HG03175 (cell line): Measurements from ENCODE around the gene SPOP.
"Not testable (repeated sequence)": the region's sequence is repeated elsewhere in the genome, so short reads cannot be mapped to it uniquely, and the experiment has no call there.

Experiments used
- ATAC-seq: cut with Tn5 transposase; IDR thresholded peaks from one replicate; pipeline ENCODE4 v1.9.1; 2021; ENCODE audit warnings: mild to moderate bottlenecking, moderate library complexity; ENCODE audit not compliant: unreplicated experiment

SPOP gene

DNA sequence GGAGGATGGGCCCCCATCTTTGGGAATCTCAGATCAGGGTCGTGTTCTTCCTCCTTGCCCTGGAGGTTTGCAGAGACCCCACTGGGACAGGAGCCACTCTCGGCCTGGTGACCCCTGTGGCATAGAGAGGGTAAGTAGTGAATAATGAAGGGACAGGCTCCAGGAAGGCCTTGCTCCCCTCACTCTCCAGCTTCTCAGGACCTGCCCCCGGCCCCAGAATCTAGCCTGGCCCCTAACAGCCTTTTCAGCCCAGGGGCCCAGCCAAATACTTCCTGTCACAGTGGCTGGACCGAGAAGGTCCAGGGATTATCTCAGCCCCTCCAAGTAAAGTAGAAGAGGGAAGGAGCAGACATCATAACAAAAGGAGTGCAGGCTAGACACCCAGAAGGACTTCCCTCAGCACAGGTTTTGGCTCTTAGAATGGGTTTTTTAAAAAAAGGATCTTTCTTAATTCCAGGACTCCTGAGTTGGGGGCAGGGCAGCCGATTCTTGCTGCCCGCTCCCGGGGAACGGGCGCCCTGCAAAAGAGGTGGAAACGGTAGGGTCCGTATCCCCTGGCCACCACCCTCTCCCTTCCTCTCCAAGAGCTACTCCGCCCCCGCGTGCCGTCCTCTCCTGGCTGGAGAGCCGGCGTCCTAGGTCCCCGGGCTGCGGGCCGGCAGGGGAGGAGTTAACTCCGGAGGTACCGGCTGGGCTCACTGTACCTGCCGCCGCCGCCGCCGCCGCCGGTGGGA is 102.8 kb downstream of the SPOP start:
- ATAC-seq: no peak

DNA sequence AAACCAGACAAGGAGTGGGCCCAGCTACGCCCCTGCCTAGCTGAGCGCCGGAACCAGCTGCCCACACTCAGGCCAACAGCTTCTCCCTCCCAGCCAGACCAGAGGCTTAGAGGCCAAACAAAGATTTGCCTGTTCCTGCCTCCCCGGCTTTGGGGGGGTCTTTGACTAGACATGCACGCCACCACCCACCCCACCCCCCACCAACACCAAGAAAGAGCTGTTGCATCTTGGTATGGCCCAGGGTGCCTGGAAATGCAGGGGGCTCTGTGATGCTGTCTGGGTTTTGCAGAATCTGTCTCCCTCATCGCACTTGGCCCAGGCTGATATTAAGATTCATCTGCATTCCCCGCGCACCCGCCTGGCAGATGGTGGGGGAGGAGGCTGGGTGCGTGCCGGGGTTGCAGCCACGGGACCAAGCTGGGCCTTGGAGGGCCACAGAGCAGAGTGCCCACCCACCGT is 103.5 kb downstream of the SPOP start:
- ATAC-seq: no peak

DNA sequence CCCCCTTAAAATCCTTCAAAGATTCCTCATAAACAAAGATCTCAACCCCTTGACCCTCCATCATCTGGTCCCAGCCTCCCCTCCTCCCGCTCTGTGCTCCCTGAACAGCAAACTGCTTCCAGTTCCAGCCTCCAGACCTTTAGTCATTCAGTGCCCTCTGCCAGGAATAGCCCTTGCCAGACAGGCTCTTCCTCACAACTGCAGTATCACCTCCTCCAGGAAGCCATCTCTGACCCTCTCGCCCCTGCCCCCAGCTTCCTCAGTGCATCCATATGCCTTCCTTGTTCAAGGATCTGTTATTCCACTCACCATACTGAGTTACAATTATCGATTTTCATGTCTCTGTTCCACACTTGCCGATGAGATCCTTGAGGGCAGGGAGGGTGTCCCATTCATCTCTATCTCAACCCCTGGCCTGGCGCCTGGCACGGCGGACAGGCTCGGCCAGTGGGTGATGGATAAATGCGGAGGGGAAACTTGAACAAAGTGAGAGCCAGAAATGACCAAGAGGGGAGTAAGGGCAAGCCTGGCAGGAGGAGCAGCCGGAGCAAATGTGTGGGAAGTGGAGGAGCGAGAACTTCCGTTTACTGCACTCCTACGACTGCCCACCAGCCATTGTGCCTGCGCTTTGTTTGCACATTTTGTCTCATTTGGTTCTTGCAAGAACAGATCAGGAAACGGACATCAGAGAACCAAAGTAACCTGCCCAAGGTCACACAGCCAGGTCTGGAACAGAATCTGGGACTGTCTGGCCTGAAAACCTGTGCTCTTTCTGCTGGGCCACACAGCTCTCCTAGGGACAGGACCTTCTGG is 104.2 kb downstream of the SPOP start:
- ATAC-seq: no peak

DNA sequence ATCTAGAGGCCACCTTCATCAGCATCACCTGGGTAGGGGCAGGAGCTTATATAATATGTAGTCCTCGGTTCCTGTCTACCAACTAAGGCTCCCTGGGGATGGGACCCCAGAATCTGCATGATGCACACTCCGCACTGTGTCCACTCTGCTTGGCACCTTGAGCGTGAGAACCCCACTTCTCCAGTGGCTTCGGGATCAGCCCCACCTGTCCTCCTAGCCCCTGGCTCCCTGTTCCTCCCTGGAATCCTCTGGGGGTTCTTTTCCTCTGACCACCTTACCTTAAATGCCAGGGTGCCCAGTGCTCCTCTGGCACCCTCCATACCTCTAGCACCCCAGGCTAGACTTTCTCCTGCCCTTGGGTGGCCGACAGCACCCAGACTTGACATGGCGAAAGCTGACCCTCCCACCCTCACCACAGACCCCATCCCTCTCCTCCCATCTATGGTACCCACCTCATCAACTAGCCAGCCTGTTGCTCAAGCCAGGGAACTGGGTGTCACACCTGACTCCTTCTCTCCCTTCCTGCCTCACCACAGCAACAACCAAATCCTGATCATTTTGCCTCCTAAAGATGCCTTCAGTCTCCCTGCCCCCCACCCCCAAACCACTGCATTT is 105.0 kb downstream of the SPOP start:
- ATAC-seq: no peak

DNA sequence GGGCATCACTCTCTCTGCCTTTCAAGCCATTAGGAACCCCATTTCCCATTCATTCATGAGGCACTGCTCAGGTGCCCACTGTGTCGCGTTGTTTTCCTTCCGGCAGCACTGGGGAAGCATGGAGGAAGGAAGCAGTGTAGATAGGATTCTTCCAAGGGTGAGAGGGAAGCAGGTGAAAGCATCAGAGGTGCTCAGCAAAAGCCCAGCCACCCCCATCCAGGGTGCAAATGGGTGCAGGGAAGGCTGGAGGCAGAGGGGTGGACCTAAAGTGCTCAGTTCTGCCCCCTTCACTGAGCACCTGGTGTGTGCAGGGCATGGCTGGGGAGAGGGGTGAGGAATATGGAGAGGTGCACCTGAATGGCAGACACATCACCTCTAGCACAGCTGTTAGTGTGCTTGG is 105.7 kb downstream of the SPOP start:
- ATAC-seq: no peak

DNA sequence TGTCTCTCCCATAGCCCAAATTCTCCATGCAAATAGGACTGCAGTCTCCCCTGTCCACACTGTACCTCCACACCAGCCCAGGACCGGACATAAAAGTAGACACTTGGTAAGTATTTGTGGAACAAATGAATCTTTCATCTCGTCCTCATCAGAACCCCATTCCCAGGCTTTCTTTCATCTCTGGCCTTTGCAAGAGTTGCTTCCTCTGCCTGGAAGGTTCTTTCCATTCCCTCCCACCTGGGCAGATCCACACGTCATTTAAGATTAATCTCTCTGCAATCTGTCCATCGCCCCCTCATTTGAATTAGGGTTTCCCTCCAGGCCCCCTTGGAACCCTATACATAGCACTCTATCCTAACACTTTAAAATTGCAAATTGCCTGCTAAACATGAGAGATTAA is 106.1 kb downstream of the SPOP start:
- no peak for ATAC-seq

DNA sequence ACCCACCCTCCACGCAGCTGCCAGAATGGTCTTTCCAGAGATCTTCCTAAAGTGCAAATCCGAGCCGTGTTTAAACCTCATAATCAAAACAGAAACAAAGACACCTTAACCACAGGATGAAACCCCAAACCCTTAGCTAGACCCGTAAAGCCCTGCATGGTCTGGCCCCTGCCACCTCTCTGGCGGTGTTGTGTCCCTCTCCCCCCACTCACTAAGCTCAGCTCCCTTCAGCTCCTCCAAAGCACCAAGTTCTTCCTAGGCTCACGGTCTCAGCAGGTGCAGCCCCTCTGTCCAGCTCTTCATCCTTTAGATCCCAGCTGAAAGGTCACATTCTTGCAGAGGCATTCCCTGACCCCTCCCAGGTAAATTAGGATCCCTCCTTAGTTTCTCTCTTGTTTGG is 106.6 kb downstream of the SPOP start:
- ATAC-seq: no peak

DNA sequence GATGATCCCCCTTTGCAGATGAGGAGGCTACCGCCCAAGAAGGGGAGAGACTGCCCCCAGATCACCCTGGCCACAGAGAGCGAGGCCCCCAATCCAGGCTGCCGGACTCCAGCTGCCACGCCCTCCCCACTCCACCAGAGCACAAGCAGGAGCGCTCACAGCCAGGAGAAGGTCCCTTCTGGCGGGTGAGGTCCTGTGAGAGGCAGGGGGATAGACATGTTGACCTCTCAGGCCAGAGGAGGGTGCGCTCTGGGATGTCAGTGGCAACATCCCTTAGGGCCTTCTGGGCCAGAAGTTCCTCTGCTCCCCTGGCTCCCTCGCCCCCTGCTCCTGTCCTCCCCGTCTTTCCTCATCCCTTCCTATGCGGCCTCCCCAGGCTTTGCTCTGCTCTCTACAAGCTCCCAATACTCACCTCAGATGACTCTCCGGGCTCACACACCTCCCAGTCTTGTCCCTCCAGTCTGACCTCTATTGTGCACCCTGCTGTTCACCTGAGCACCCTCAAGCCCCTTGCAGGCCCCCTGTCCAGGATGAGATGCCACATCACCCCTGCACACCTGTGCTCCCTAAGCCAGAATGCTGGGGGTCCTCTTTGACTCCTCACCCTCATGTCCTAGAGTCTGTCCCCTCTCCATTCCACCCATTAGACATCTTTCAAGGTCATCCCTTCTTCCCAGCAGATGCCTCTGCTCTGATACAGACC is 107.2 kb downstream of the SPOP start:
- no peak for ATAC-seq

DNA sequence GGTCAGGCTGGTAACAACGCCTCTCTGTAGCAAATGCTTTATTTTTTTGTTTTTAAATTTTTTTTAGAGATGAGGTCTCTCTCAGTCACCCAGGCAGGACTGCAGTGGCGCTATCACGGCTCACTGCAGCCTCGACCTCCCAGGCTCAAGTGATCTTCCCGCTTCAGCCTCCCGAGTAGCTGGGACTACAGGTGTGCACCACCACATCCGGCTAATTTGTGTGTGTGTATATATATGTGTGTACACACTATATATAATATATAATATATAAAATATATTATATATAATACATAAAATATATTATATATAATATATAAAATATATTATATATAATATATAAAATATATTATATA is 109.2 kb downstream of the SPOP start:
- ATAC-seq: not testable (repeated sequence)

DNA sequence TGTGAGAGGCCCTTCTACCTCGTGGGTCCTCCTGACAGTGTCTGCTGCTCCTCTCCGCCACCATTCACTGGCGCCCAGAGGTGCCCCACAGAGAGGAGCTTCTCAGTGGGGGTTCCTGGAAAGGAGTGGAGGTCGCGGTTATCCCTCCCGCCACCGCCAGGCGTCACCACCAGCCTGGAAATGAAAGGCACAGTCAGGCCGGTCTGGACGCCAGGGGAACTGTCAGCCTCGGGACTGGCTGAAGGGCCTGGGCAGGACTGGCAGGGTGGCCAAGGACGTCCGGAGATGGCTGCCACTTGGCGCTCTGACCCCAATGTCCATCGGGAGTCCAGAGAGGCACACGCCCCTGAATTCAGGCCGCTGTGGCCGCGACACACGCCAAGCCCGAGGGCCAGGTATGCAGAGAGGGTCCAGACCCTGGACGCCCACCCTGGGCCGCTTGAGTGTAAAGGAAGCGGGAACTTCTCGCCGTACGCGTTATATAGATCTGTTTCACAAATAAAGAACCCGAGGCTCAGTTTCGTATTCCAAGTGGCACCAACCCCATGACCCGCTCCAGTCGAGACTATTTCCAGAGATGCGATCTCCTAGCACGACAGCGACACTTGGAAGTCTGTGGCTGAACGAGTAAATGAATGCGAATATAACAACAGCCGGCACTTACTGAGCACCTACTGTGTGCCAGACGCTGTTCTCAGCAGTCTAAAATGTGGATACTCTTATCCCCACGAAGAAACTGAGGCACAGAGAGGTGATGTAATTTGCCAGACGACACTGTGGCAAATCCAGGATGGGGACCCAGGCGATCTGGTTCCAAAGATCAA is 109.8 kb downstream of the SPOP start:
- no peak for ATAC-seq

DNA sequence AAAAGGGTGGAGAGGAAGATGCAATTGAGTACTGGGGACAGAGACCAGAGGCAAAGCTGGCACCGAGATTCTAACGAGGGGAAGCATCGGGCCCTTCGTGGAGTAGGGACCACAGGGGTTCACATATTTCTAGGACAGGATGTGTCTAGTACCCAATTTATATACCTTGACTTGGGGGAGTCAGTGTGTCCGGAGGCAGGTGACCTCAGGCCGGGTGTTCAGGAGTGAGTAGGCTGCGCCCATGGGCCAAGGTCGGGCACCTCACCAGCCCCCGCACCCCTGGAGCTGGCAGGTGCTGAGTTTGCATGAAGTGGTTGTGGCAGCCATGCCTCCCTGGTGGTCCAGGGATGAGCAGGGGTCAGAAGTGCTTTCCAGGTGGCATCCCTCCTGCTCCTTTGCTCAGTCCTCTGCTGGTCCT is 110.8 kb downstream of the SPOP start:
- ATAC-seq: no peak

DNA sequence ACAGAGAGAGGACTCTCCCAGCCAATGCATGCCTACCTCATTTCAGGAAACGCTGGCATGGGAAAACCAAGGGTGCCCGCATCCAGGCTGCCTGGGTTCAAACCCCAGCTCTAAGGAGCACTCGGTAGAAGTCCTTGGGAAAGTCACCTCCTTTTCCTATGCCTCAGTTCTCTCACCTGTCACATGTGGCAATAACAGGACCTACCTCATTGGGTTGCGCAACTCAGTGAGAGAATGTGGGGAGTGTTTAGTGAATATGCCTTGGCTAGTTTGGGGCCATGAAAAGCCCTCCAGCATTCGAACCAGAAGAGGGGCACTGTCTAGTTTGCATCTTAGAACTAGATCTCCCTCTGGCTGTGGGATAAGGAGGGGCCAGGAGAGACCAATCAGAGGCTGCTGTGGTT is 111.2 kb downstream of the SPOP start:
- ATAC-seq: no peak

DNA sequence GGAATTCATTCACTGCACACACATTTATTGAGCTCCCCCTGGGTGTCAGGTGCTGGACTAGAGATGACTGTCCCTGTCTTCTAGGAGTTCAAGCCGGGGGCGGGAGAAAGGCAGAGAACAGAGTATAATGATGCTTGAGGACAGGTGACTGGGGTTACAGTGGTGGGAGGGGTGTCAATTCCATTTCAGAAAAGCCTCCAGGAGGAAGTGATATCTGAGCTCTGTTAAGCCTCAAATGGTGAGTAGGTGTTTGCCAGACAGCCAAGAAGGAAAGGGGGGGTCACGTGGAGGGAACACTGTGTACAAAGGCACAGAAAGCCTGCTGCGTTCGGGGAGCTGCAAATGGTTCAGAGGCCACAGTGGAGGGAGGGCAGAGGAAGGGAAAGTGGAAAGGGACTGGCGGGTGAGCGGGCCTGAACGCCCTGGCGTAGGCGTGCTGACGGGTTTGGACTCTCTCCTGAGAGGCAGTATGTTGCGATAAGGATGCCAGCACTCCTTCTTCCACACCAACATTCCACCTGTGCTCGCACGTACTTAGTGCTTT is 111.9 kb downstream of the SPOP start:
- no peak for ATAC-seq

DNA sequence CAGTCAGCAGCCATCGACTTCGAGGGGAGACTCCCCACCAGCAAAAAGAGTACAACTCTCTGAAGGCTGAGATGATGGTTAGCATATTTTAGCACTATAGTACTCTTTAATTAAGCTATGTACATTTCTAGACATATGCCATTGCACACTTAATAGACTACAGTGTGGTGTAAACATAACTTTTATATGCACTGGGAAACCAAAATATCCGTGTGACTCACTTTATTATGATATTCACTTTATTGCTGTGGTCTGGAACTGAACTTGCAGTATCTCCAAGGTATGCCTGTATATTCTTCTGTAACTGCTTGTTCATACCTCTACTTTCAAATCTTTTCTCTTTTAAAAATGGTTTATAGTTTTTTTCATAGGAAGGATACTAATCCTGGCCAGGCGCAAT is 113.3 kb downstream of the SPOP start:
- no peak for ATAC-seq

DNA sequence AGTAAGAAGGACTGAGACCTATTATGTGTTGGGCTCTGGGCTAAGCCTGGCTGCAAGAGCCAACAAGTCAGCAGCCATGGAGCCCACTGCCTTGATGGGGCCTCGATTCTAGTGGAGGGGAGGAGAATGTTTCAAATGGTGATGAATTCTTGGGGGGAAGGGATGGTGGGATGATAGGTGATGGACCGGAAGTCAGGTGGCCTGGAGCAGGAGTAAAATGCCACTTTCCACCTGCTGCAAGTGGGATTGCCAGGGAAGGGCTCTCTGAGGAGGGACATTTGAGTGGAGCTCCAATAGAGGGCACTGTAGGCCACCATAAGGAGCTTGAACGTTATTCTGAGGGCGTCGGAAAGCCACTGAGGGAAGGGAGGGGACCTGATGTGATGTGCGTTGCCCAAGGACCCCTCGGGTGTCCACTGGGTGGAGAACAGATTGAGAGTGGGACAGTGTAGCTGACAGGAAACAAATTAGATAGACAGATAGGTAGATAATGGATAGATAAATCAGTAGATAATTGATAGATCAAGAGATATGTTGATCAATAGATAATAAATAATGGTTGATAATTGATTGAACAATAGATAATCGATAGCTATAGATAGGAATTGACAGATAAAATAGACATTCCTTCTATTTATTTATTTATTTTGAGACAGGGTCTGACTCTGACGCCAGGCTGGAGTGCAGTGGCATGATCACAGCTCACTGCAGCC is 120.4 kb downstream of the SPOP start:
- no peak for ATAC-seq

DNA sequence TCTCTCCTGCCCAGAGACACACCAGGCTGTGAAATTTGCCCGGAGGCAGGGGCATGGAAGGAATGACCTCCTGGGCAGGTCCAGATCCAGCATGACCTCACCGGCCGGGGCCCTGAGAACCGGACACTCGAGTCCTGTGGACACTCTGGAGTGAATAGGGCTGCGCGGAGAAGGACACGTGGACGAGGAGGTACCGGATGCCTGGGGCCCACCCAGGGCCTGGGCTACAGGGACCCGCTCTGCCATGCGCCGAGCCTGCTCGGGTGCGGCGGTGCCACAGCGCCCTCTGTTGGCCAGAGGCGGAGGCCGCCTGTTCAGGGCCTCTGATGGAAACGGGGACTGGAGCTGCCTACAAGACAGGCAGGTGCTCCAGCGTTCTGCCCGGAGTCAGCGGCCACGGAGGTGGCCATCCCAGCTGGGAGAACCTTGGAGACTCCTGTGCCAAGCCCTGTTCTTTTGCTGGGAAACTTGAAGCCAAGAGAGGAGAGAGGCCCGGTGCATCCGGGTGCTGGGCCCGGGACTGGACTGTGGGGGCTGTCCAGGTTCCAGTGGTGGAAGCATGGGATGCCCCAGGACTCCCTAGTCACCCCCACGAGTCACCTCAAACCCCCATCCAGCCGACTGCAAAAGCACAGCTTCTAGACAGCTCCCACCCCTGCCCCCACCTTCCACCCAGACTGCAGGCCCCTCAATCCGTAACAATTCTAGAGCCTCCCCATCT is 121.5 kb downstream of the SPOP start:
- ATAC-seq: peak; percentile 63

DNA sequence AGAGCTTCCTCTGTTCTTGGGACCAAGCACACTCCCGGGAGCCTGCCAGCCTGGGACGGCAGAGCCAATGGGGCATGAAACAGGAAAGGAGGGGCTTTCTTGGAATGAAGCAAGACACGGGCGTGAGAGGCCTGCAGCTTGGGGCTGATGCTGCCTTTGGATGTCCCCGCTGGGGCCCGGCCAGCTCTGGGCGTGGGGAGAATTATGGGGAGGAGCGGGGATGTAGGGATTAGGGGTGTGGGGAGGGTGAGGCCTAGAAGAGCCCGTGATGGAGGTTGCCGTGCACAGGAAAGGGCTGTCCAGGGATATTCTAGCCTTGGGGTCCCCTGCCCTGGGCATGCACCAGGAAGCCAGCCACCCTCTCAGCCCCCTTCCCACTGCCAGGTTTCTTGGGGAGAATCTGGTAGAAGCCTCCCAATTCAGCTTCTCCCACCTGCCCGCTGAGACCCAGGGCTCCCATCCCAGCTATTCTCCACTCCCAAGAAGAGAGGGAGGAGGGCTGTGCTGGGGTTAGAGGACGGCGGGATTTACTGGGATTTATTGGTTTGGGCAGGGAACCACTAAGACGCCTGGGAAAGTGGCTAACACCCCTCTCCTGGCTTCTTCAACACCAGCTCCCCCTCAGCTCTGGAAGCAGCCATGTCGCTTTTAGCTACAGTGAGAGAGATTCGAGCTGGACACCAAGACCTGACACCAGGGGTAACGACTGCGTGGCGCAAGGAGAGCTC is 122.2 kb downstream of the SPOP start:
- no peak for ATAC-seq
